Measurements from ENCODE around the gene EXOC3L4. TPM values are rescaled to one million over a fixed set of nuclear protein-coding genes. Genes with fewer than 3 reads are reported as not detected.

EXOC3L4 gene
- total RNA-seq, 1 experiment from 2014 or later, result not detected

- H3K9ac ChIP-seq (ENCODE audit: low read length), result no peak overlapping the region
- BruUV-seq (replicated peaks), result no TSS peak
- intact Hi-C loops (cut with micrococcal nuclease), result no loop called here
- no peak for TF ChIP-seq EZH2phosphoT487 (IDR thresholded peaks at IDR 0.05; ENCODE audit: borderline replicate concordance)
- TF ChIP-seq CEBPB (IDR thresholded peaks at IDR 0.05; ENCODE audit: low read depth), result no peak
- TF ChIP-seq ELF1 (IDR thresholded peaks at IDR 0.05; ENCODE audit: borderline replicate concordance, low read depth), result no peak
- no peak for TF ChIP-seq SIN3A (IDR thresholded peaks at IDR 0.05; ENCODE audit: low read depth)
- TF ChIP-seq, protein P1, sequence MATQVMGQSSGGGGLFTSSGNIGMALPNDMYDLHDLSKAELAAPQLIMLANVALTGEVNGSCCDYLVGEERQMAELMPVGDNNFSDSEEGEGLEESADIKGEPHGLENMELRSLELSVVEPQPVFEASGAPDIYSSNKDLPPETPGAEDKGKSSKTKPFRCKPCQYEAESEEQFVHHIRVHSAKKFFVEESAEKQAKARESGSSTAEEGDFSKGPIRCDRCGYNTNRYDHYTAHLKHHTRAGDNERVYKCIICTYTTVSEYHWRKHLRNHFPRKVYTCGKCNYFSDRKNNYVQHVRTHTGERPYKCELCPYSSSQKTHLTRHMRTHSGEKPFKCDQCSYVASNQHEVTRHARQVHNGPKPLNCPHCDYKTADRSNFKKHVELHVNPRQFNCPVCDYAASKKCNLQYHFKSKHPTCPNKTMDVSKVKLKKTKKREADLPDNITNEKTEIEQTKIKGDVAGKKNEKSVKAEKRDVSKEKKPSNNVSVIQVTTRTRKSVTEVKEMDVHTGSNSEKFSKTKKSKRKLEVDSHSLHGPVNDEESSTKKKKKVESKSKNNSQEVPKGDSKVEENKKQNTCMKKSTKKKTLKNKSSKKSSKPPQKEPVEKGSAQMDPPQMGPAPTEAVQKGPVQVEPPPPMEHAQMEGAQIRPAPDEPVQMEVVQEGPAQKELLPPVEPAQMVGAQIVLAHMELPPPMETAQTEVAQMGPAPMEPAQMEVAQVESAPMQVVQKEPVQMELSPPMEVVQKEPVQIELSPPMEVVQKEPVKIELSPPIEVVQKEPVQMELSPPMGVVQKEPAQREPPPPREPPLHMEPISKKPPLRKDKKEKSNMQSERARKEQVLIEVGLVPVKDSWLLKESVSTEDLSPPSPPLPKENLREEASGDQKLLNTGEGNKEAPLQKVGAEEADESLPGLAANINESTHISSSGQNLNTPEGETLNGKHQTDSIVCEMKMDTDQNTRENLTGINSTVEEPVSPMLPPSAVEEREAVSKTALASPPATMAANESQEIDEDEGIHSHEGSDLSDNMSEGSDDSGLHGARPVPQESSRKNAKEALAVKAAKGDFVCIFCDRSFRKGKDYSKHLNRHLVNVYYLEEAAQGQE (IDR thresholded peaks at IDR 0.05; ENCODE audit: low read depth), result no peak
- TF ChIP-seq ZNF274 (IDR thresholded peaks at IDR 0.05; ENCODE audit: low read depth, low read length), result no peak
- no peak for TF ChIP-seq ATF3 (IDR thresholded peaks at IDR 0.05)
- no peaks in the 10 kb centered on the region for H3K36me3 ChIP-seq (ENCODE audit: control insufficient read depth in 1 of 2, insufficient read depth in 2 of 2, low read length in 2 of 2)
- no peak overlapping the region for H3K4me3 ChIP-seq (replicated peaks in 1 of 2; ENCODE audit: low read depth in 1 of 2, low read length in 2 of 2)
- DNase-seq (ENCODE audit: low read depth, low spot score), result no peak
- ChIA-PET CTCF (interaction anchor here (0.8 to 1.0 kb wide), 2 partner anchors 14 to 15 kb away, joined by 3 to 4 read pairs; no protein-coding TSS in a partner anchor), RAD21 (ENCODE audit: low non-redundant PET in 1 of 2, low total read pairs in 2 of 2, uncharacterized antibody in 2 of 2, unreplicated experiment in 2 of 2) (no interaction called here), POLR2A (no interaction called here)
- no peaks in the 10 kb centered on the region for H3K9me3 ChIP-seq (ENCODE audit: control insufficient read depth in 1 of 2, insufficient read depth in 1 of 2, low read depth in 1 of 2, low read length in 2 of 2)
- no peak overlapping the region for H2AFZ ChIP-seq (ENCODE audit: low read depth, low read length, poor library complexity, severe bottlenecking)
- ATAC-seq, result no peak
- H3K9me2 ChIP-seq (ENCODE audit: insufficient read depth), result no peaks in the 10 kb centered on the region
- no peaks in the 10 kb centered on the region for H3K79me2 ChIP-seq (ENCODE audit: insufficient read depth, low read length)
- H3K27me3 ChIP-seq (ENCODE audit: insufficient read depth, low read length), result no peaks in the 10 kb centered on the region
- no peaks in the 10 kb centered on the region for H4K20me1 ChIP-seq (ENCODE audit: insufficient read depth)
- H3K27ac ChIP-seq (ENCODE audit: low read depth, low read length), result no peak overlapping the region; the same call in 1 of the 2 replicates
- peaks cover 8 to 13% of the 10 kb centered on the region in 2 experiments for H3K4me1 ChIP-seq (ENCODE audit: control insufficient read depth in 1 of 2, insufficient read depth in 2 of 2, low read length in 2 of 2)
- no peak overlapping the region for H3K4me2 ChIP-seq (ENCODE audit: low read length)
Observed at GRCh38 chr14:103090481-103091020, 4.0 kb upstream of the EXOC3L4 start.

All from HCT116 (cell line).